Retinal pigment epithelial cell (primary cell): ENCODE data around the gene AGO4.
"Not testable (repeated sequence)": the region's sequence is repeated elsewhere in the genome, so short reads cannot be mapped to it uniquely, and the experiment has no call there.

Source experiments
- DNase-seq: peaks from one replicate; pipeline ENCODE4 v3.0.0-alpha.2; 2010; ENCODE audit warnings: low read depth
- H3K4me3 ChIP-seq: 2 replicates; pipeline ENCODE4 v1.5.1; 2011; ENCODE audit warnings: mild to moderate bottlenecking, low read length, control low read depth, moderate library complexity
- CTCF ChIP-seq: conservative IDR thresholded peaks from 2 replicates; pipeline ENCODE4 v1.5.1; 2011; ENCODE audit warnings: low read depth, low read length, control low read depth, inconsistent platforms

AGO4 gene

GRCh38 chr1:35866991-35867390 is 59.2 kb downstream of the AGO4 start:
- TF ChIP-seq CTCF = no peak
- no peak overlapping the region for H3K4me3 ChIP-seq
- no peak for DNase-seq

GRCh38 chr1:35869245-35869950 is 61.6 kb downstream of the AGO4 start:
- not testable (repeated sequence) for H3K4me3 ChIP-seq, DNase-seq

- no peak for TF ChIP-seq CTCF
- no peak overlapping the region for H3K4me3 ChIP-seq
- no peak for DNase-seq
Measured at GRCh38 chr1:35870651-35871309, 63.0 kb downstream of the AGO4 start.

- DNase-seq = no peak
- no peak for TF ChIP-seq CTCF
- H3K4me3 ChIP-seq = no peak overlapping the region
Measured at GRCh38 chr1:35873243-35873750, 65.5 kb downstream of the AGO4 start.

GRCh38 chr1:35874115-35874514 is 66.3 kb downstream of the AGO4 start:
- H3K4me3 ChIP-seq, DNase-seq: not testable (repeated sequence)

GRCh38 chr1:35876988-35877387 is 69.2 kb downstream of the AGO4 start:
- DNase-seq = no peak
- no peak for TF ChIP-seq CTCF
- no peak overlapping the region for H3K4me3 ChIP-seq

- TF ChIP-seq CTCF = no peak
- no peak overlapping the region for H3K4me3 ChIP-seq
- DNase-seq = no peak
Measured at GRCh38 chr1:35881850-35882273, 74.0 kb downstream of the AGO4 start.

GRCh38 chr1:35882586-35882944 is 74.7 kb downstream of the AGO4 start:
- DNase-seq = no peak
- TF ChIP-seq CTCF = no peak
- peak overlapping the region; percentile 19 for H3K4me3 ChIP-seq
